K562 (cell line): ENCODE results near the gene ARMH3. TPM values are rescaled to one million over a fixed set of nuclear protein-coding genes. Genes with fewer than 3 reads are reported as not detected.
A peak's percentile ranks its signal among the peaks of the same experiment; 100 is the strongest.

Source experiments
- ATAC-seq: fragments of 200-7000 bp; cut with Tn5 transposase; 3 replicates; pipeline ENCODE4 v1.9.1; 2020; ENCODE audit warnings: moderate library complexity
- BruUV-seq: library from RNA; stranded (reverse); fragments of 400-500 nt; replicated peaks from 2 replicates; lab custom pipeline; 2021; lab: Mats Ljungman, UMichigan
- CTCF ChIA-PET: fragments of 300-600 bp; formaldehyde crosslinking; extraction: SDS; loops from one replicate; lab custom pipeline; 2021; ENCODE audit warnings: low intra/inter-chr PET ratio; lab: Yijun Ruan, JAX
- POLR2A ChIA-PET: fragments of 300-600, 350-650 bp; sonication (Branson Sonifier 250); formaldehyde crosslinking; extraction: SDS; loops from one replicate; lab custom pipeline; 2021; ENCODE audit warnings: antibody characterized with exemption, inconsistent platforms; lab: Yijun Ruan, JAX
- DNase-seq, 4 experiments: peaks; one replicate each; pipeline versions ENCODE4 v3.0.0 to v3.0.0-alpha.2; 2011 to 2018; ENCODE audit warnings: low spot score in 3 of 4, mixed read lengths in 3 of 4; ENCODE audit errors: extremely low read depth in 1 of 4
- FAIRE-seq: peaks from 2 replicates; lab custom pipeline; 2011; peaks lifted over from hg19 to GRCh38; lab: Jason Lieb, UNC
- H2AFZ ChIP-seq: 2 replicates; pipeline ENCODE4 v1.6.0; 2011; ENCODE audit warnings: low read depth, low read length, control low read depth, inconsistent platforms
- H3K27ac ChIP-seq: fragments of 200-600 bp; 3 replicates; pipeline ENCODE4 v1.8.0; 2011; ENCODE audit warnings: low read depth, mild to moderate bottlenecking, control low read depth, inconsistent platforms, low read length, moderate library complexity, mixed read lengths; ENCODE audit errors: extremely low read depth
- H3K27me3 ChIP-seq, 2 experiments: fragments of 300-600 bp in 1 of 2; 2 replicates in 1 of 2; 3 replicates in 1 of 2; pipeline versions ENCODE4 v1.6.0 to v1.8.0; 2011; ENCODE audit warnings: inconsistent platforms in 2 of 2, low read length in 2 of 2, mild to moderate bottlenecking in 1 of 2, mixed read lengths in 1 of 2, moderate library complexity in 1 of 2; ENCODE audit not compliant: control insufficient read depth in 2 of 2, insufficient read depth in 2 of 2
- H3K36me3 ChIP-seq: fragments of 300-600 bp; 3 replicates; pipeline ENCODE4 v1.8.0; 2011; ENCODE audit warnings: mild to moderate bottlenecking, low read length, inconsistent platforms; ENCODE audit not compliant: control insufficient read depth, insufficient read depth
- H3K4me1 ChIP-seq, 2 experiments: fragments of 200-600 bp in 1 of 2; replicated peaks in 1 of 2; 2 replicates in 1 of 2; 3 replicates in 1 of 2; pipeline versions ENCODE4 v1.5.1 to v1.8.0; 2011; ENCODE audit warnings: inconsistent platforms in 2 of 2, low read length in 2 of 2, mild to moderate bottlenecking in 1 of 2, mixed read lengths in 1 of 2, moderate library complexity in 1 of 2; ENCODE audit not compliant: control insufficient read depth in 2 of 2, insufficient read depth in 2 of 2
- H3K4me2 ChIP-seq: 2 replicates; pipeline ENCODE4 v1.6.1; 2011; ENCODE audit warnings: low read length, control low read depth, inconsistent platforms, mixed read lengths; ENCODE audit not compliant: insufficient read depth
- H3K4me3 ChIP-seq: fragments of 200-600 bp; sonication (generic), shearing (Covaris generic); 2 replicates; pipeline ENCODE4 v1.5.1; 2016; ENCODE audit warnings: control low read depth, inconsistent platforms
- H3K79me2 ChIP-seq: fragments of 200-600 bp; 3 replicates; pipeline ENCODE4 v1.8.0; 2011; ENCODE audit warnings: low read length, inconsistent platforms; ENCODE audit not compliant: control insufficient read depth, insufficient read depth
- H3K9ac ChIP-seq, 2 experiments: 2 replicates each; pipeline versions ENCODE4 v1.6.0 to v1.6.1; 2011; ENCODE audit warnings: low read depth in 2 of 2, low read length in 2 of 2, control low read depth in 1 of 2, inconsistent platforms in 1 of 2, mild to moderate bottlenecking in 1 of 2, mixed read lengths in 1 of 2; ENCODE audit not compliant: insufficient read depth in 1 of 2
- H3K9me1 ChIP-seq: one replicate; pipeline ENCODE4 v1.6.0; 2011; ENCODE audit warnings: inconsistent platforms, mild to moderate bottlenecking, low read length, moderate library complexity; ENCODE audit not compliant: control insufficient read depth, insufficient read depth
- H3K9me3 ChIP-seq: replicated peaks from 2 replicates; pipeline ENCODE4 v1.5.1; 2011; ENCODE audit warnings: low read depth, low read length, inconsistent platforms; ENCODE audit not compliant: control insufficient read depth, insufficient read depth
- H4K20me1 ChIP-seq: replicated peaks from 2 replicates; pipeline ENCODE4 v1.6.1; 2011; ENCODE audit warnings: low read length, inconsistent platforms, mixed read lengths; ENCODE audit not compliant: control insufficient read depth, insufficient read depth
- C11orf30 ChIP-seq: fragments of 450-650 bp; IDR thresholded peaks from 2 replicates; pipeline ENCODE4 v1.6.1; 2016; ENCODE audit warnings: low read depth, mild to moderate bottlenecking
- CC2D1A ChIP-seq: fragments of 450-650 bp; IDR thresholded peaks from 2 replicates; pipeline ENCODE4 v1.6.1; 2017; ENCODE audit warnings: mild to moderate bottlenecking
- HMBOX1 ChIP-seq: sonication (generic); IDR thresholded peaks from 2 replicates; pipeline ENCODE4 v1.6.1; 2016
- MAFK ChIP-seq: IDR thresholded peaks from 2 replicates; pipeline ENCODE4 v1.6.1; 2011; ENCODE audit warnings: low read length, improper control_type of control experiment
- PKNOX1 ChIP-seq: fragments of 450-650 bp; IDR thresholded peaks from 2 replicates; pipeline ENCODE4 v1.6.1; 2016
- RUNX1 ChIP-seq: sonication (generic); IDR thresholded peaks from 2 replicates; pipeline ENCODE4 v1.6.1; 2016; ENCODE audit warnings: antibody characterized with exemption, low read depth
- TCFL5 ChIP-seq: fragments of 250-450 bp; sonication (Bioruptor Pico); conservative IDR thresholded peaks from 2 replicates; pipeline ENCODE4 v1.6.1; 2021; ENCODE audit warnings: mild to moderate bottlenecking, moderate library complexity, matching md5 sums
- ZC3H11A ChIP-seq: IDR thresholded peaks from 2 replicates; pipeline ENCODE4 v1.6.1; 2012; ENCODE audit warnings: low read depth, low read length, improper control_type of control experiment
- ZNF184 ChIP-seq: sonication (generic); formaldehyde crosslinking; IDR thresholded peaks from 2 replicates; pipeline ENCODE4 v1.5.0; 2020; ENCODE audit warnings: missing genetic modification reagents
- ZNF316 ChIP-seq: fragments of 450-650 bp; IDR thresholded peaks from 2 replicates; pipeline ENCODE4 v1.6.1; 2016
- ZNF395 ChIP-seq: fragments of 200-800 bp; sonication (Bioruptor generic); IDR thresholded peaks from 2 replicates; pipeline ENCODE4 v1.6.1; 2017; ENCODE audit warnings: missing genetic modification characterization, missing compliant biosample characterization
- WGBS: fragments of 100-300 bp; shearing (Covaris generic); methylation state at CpG from one replicate; pipeline ENCODE4 v1.1.6; 2016; ENCODE audit warnings: low coverage, mixed read lengths; ENCODE audit not compliant: insufficient coverage; ENCODE audit errors: missing lambda C conversion rate; 5-methylcytosine and 5-hydroxymethylcytosine counted together
- in situ Hi-C: fragments of 300-500 bp; cut with MboI; formaldehyde crosslinking; loops from 4 replicates; pipeline ENCODE4 v1.15.0; 2018; ENCODE audit warnings: inconsistent platforms, mixed read lengths
- intact Hi-C: fragments of 100-400 bp; cut with micrococcal nuclease; formaldehyde crosslinking; loops from 2 replicates; pipeline ENCODE4 v1.14.2; 2022
- polyA plus RNA-seq, 8 experiments: library from polyadenylated mRNA; depleted of rRNA in 4 of 8; stranded (reverse) in 5 of 8; unstranded in 3 of 8; fragments of >200 nt; fragmentation: Nextera tagmentation in 2 of 8; fragmentation: Illumina TruSeq in 1 of 8; extraction: Ambion mirVana in 2 of 8; extraction: Trizol in 1 of 8; gene quantifications; 2 replicates each; pipeline versions ENCODE4 v1.2.1 to v1.2.3, GENCODE V29; 2011 to 2014; ENCODE audit warnings: inconsistent platforms in 1 of 8, missing spikeins in 1 of 8
- total RNA-seq, 7 experiments: library from RNA; depleted of rRNA in 6 of 7; stranded (reverse); fragments of >200 nt in 6 of 7; fragmentation: Illumina TruSeq in 2 of 7; extraction: Trizol in 2 of 7; gene quantifications; 2 replicates each; pipeline versions ENCODE4 v1.2.1 to v1.2.3, GENCODE V29; 2011 to 2021; ENCODE audit warnings: low replicate concordance in 1 of 7

ARMH3 gene
- total and polyA plus RNA-seq, 9 of the 15 experiments (the other 6 are each of a cell fraction or from before 2014, with no cell fraction given) = 0.29 to 0.73 TPM; not detected in 7

- TF ChIP-seq ZNF395 (no peak), CC2D1A (no peak), RUNX1 (no peak), PKNOX1 (no peak), ZNF184 (CRISPR knock-in tag) (no peak)
These were observed 239.6 kb downstream of the ARMH3 start (continued) for GRCh38 chr10:101816376-101816775.

- H4K20me1 ChIP-seq = peaks cover 35% of the 10 kb centered on the region
- WGBS = 35% methylated on average over 8 of the region's 8 CpGs
- in situ Hi-C loops = no loop called here
- H3K27me3 ChIP-seq = no peaks in the 10 kb centered on the region
- BruUV-seq = no TSS peak
- peaks cover 94% of the 10 kb centered on the region for H3K79me2 ChIP-seq
- H3K9me3 ChIP-seq = no peaks in the 10 kb centered on the region
- FAIRE-seq (peak; percentile 61), DNase-seq (no peak), ATAC-seq (no peak)
- ChIA-PET POLR2A (interaction anchor here (0.6 to 2.1 kb wide), 4 partner anchors 10 to 243 kb away, joined by 3 to 6 read pairs (median 3); no protein-coding TSS in a partner anchor), CTCF (no interaction called here)
- no peaks in the 10 kb centered on the region for H3K9me1 ChIP-seq
- H2AFZ ChIP-seq = no peak overlapping the region
- H3K36me3 ChIP-seq = peaks cover 50% of the 10 kb centered on the region
- H3K9ac ChIP-seq = peak overlapping the region in 1 of 2 experiments; percentile 96; a peak in 2 of 4 replicates
- peaks cover 9% of the 10 kb centered on the region in 2 experiments; a peak in 4 of 5 replicates for H3K4me1 ChIP-seq
- H3K4me2 ChIP-seq = peak overlapping the region; percentile 72
- no peak overlapping the region; the same call in 2 of the 3 replicates for H3K27ac ChIP-seq
- intact Hi-C loops = no loop called here
- peak overlapping the region; percentile 98 for H3K4me3 ChIP-seq
- TF ChIP-seq ZC3H11A = no peak
- no peak for TF ChIP-seq TCFL5 (CRISPR knock-in tag)
- peak; percentile 29; the same call in 1 of the 2 replicates for TF ChIP-seq C11orf30
- no peak for TF ChIP-seq MAFK
- TF ChIP-seq HMBOX1 = peak; percentile 81
- 0 out of 2 replicates have a peak, but pooled peaks have one; percentile 38 for TF ChIP-seq ZNF316
- TF ChIP-seq, all 486 proteins: peak for 3
These were observed 241.4 kb downstream of the ARMH3 start for GRCh38 chr10:101814466-101815071.
